ENCODE data around the gene PRR18.
A peak's percentile ranks its signal among the peaks of the same experiment; 100 is the strongest.

Gene PRR18

DNA sequence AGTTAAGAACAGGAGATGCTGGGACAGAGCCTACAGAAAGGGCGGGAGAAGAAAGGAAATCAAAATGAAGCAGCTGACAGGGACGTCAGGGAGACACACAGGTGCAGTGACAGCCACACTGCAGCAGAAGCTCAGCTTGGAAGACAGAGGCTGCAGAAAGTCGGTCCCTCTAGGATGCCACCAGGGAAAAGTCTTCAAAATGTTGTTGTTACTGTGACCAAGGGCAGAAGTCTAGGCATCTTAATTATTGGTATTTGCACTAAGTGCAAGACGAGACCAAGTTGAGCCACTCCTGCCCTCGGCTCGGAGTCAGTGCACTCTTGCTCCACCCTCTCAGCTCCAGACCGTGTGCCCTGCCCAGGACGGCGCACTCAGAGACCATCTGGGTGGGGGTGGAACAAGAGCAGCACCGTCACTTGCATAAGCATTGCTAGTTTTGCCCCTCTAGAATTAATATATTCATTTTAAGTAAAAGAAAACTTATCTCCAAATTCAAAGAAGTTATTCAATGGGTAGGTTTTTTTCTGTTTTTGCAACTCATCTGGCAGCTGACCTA is 2.6 kb downstream of the PRR18 start:
- no peak for DNase-seq

DNA sequence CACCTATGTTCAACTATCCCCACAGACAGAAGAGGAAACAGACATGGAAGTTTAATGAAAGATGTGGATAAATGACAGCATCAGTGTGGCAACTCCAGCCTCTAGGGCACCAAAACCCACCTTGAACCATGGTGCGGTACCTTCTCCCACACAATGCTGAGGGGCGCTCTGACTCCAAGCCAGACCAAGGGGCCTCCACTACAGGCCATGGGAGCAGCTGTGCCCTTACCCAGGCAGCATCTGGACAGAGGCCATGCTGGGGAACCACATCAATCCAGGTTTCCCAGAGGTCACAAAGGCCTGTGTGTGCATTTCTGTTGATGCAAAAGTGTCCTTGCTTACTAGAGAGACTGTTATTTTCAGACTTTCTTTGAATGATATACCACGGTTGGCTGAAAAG is 4.1 kb downstream of the PRR18 start:
- no peak for DNase-seq

DNA sequence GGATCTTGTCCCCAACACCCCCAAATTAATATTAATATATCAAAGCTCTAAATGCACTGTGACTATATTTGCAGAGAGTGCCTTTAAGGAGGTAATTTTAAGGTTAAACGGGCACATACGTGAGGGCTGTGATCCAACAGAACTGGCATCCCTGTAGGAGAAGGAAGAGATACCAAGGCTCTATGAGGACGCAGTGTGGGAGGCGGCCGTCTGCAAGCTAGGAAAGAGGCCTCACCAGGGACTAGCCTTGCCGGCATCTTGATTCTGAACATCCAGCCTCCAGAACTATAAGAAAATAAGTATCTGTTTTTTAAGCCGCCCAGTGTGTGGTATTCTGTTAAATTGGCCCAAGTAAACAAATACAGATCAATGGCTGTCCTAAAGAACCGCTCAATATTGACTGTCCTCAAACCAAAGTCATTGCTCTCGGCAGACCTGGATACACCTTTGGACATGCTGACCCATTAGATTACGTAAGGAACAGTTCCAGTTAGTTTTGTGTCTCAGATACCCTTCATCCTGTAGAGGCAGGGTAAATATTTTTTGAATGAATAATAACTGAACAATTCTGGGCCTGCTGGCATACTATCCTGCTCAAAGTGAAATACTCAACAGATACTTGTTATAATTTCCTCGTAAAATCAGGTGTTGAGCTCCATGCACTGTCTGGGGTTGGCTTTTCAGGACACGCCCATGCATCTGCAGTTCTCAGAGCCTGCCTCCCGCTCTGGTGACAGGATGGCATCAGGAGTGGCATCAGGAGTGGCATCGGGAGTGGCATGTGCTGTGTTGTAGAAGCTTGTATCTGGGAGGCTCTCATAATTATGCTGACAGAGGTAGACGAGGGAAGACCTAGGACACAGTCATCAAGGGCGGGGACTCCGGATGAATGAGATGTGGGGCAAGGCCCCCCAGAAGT is 6.3 kb downstream of the PRR18 start:
- no peak for DNase-seq

DNA sequence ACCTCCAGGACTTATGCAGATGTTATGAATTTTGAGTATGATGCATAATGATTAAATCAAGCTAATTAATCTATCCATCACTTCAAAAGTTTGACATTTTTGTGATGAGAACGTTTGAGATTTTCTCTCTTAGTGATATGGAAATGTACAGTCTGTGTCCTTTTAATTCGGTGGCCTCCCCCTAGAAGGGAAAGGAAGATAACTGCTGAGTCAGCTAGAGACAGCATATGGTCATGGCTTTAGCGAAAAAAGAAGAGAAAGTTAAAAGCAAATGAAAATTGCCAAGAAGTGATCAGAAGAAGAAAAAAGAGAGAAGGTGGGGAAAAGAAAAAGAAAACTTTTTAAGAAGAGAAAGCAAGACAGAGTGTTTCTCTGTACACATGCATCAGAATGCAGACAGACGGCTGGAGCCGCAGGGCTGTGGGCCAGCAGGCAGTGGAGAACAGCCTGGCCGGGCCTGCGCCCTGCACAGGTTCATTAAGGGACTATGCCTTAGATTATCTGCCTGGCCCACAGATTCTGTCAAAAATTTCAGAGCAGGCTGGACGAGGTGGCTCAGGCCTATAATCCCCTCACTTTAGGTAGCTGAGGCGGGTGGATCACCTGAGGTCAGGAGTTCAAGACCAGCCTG is 7.7 kb downstream of the PRR18 start:
- DNase-seq: no peak

DNA sequence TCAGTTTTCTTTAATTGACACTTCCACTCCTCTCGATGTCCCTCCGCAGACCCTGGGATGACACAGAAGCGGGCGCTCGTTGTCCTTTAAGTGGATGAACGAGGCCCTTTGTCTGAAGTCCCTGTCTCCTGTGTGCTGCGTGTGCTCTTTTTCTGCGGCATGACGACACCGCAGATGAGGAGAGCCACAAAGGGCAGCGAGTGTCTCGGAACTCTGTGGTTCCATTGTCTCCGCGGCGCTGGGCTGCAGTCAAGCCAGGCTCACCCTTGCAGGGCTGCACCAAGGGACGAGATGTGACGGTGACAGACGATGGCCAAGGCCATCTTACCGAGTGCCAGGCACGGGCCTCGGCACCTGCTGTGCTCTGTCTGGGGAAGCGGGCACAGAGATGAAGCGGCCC is 10.6 kb downstream of the PRR18 start:
- no peak for DNase-seq

- DNase-seq: no peak
Measured at GRCh38 chr6:166296035-166296883, 11.9 kb downstream of the PRR18 start.

GRCh38 chr6:166293731-166294584 is 14.2 kb downstream of the PRR18 start:
- no peak for DNase-seq

GRCh38 chr6:166289207-166290060 is 18.8 kb downstream of the PRR18 start:
- no peak for DNase-seq

DNA sequence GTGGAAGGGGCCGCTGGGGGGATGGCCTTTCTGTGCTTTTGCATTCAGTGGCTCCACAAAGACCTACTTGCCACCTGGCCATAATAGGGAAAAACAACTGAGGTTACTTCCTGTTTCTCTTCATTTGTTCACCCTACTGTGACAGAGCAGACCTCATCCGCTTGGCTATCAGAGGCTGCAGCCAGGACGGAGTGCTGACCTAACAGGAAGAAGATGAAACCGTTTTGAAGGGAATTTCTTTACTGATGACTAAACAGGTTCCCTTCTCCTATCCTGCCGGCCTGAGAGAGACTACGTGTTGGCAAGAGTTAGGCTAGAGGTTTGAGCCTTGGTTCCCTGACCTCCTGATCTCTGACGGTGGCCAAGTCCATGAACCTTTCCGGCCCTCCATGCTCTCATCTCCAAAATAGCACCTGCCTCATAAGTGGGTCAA is 21.3 kb downstream of the PRR18 start:
- DNase-seq: no peak

DNA sequence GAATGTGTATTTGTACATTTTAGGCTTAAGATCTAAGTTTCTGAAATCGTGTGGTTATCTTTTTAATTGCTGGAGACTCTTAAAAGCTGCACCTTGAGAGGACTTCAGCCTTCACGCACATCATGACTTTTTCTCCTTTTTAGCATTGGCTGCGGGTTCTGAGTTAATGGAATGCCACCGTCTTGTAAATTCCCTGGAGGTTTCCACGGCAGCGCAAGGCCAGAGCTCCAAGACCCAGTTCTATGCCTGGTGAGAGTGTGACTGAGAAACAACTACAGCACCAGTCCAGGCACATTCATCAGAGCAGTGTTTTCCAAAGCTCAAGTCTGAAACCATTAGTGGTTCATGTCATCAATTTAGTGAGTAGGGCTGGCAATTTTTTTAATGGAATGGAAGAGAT is 23.0 kb downstream of the PRR18 start:
- DNase-seq: no peak

- DNase-seq: no peak
Measured at GRCh38 chr6:166284640-166285039, 23.6 kb downstream of the PRR18 start.

DNA sequence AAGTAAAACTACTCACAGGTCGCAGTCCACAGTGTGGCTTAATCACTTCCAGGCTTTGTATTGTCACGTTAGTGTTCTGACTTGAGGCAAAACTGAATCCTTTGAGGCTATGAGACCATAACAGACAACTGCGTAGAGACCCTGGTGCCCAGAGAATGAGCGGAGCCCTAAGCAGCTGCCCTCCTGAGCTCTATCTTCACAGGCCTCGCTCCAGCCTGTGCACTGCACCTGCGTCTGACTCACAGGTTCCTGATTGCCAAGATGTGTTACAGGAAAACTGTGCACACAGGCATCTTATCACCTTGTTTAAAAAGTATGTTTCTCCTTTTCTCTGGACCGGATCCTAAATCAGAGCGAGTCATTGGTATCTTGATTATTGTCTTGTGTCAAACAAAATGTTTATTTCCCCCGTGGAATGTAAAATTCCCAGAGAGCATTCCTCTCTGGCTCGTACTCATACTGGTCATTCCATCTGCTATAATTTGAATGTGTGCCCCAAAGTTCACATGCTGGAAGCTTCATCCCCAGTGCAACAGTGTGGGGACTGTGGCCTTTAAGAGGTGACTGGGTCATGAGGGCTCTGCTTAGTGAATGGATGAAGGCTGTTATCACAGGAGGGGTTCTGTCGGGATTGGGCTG is 25.7 kb downstream of the PRR18 start:
- DNase-seq: no peak

DNA sequence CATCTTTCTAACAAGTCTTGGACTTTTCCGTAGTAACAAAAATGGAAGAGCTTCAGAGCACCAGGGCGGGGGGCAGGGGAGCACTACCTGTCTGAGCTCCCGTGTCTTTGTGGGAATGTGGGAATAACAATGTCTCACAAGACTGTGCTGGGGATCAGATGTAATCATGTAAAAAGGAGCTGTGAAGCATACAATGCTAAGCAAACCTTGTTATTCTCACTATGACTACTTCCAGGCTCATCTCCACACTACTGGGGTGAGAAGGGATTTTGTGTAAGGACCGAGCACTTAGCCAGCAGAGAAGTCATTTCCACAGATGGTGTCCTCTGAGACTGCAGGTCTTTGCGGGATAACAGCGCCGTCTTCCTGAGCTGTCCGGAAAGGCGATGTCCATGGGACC is 27.1 kb downstream of the PRR18 start:
- DNase-seq: no peak

- DNase-seq: no peak
Measured at GRCh38 chr6:166279393-166279679, 28.9 kb downstream of the PRR18 start.

- no peak for DNase-seq
Measured at GRCh38 chr6:166278579-166279392, 29.4 kb downstream of the PRR18 start.

DNA sequence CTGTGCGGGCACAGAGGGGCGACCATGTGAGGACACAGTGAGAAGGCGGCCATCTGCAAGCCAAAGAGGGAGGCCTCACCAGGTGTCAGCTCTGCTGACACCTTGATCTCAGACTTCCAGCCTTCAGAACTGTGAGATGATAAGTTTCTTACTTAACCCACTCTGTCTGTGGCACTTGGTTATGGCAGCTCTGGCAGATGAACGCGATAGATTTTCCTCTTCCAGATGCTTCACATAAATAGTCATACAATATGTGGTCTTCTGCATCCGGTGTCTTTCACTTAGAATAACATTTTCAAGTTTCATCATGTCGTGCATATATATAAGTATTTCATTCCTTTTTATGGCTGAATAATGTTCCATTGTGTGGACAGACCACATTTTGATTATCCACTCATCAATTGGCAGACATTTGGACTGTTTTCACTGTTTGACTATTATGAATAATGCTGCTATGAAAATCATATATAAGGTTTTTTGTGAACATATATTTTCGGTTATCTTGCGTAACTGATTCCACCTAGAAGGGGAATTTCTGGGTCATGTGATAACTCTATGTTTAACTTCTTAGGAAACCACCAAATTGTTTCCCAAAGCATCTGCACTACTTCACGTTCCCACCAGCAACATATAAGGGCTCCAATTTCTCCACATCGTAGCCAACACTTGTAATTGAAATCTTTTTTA is 30.2 kb downstream of the PRR18 start:
- no peak for DNase-seq

- no peak for DNase-seq
Measured at GRCh38 chr6:166277018-166277417, 31.2 kb downstream of the PRR18 start.

- DNase-seq: peak; percentile 85
Measured at GRCh38 chr6:166275714-166276166, 32.5 kb downstream of the PRR18 start.

GRCh38 chr6:166274739-166275370 is 33.3 kb downstream of the PRR18 start:
- DNase-seq: no peak

Measured in right forelimb (tissue), 1 donor.